Fibroblast of lung (primary cell): ENCODE results near the gene LIN37. TPM values are rescaled to one million over a fixed set of nuclear protein-coding genes. Genes with fewer than 3 reads are reported as not detected.

Source experiments
- DNase-seq, 2 donors: peaks; one replicate each; pipeline versions ENCODE4 v3.0.0 to v3.0.0-alpha.2; 2010; ENCODE audit warnings: low read depth in 2 of 2
- H2AFZ ChIP-seq: 2 replicates; pipeline ENCODE4 v1.5.1; 2012; ENCODE audit warnings: low read length, control low read depth, inconsistent platforms
- H3K27ac ChIP-seq: 2 replicates; pipeline ENCODE4 v1.5.1; 2011; ENCODE audit warnings: low read length, control low read depth; ENCODE audit not compliant: insufficient read depth
- H3K27me3 ChIP-seq: 2 replicates; pipeline ENCODE4 v1.5.1; 2011; ENCODE audit warnings: mild to moderate bottlenecking, low read length; ENCODE audit not compliant: control insufficient read depth, insufficient read depth
- H3K36me3 ChIP-seq: 2 replicates; pipeline ENCODE4 v1.5.1; 2011; ENCODE audit warnings: low read length; ENCODE audit not compliant: control insufficient read depth, insufficient read depth
- H3K4me1 ChIP-seq: 2 replicates; pipeline ENCODE4 v1.5.1; 2011; ENCODE audit warnings: low read length; ENCODE audit not compliant: control insufficient read depth, insufficient read depth; ENCODE audit errors: extremely low read depth
- H3K4me2 ChIP-seq: 2 replicates; pipeline ENCODE4 v1.5.1; 2011; ENCODE audit warnings: low read length, control low read depth; ENCODE audit not compliant: insufficient read depth; ENCODE audit errors: extremely low read depth
- H3K4me3 ChIP-seq, 4 experiments: fragments of 200-600 bp in 1 of 4; sonication (generic) in 1 of 4; replicated peaks in 1 of 4; 2 replicates each; pipeline ENCODE4 v1.5.1; 2011 to 2016; ENCODE audit warnings: low read length in 4 of 4, low read depth in 3 of 4, mild to moderate bottlenecking in 3 of 4, control low read depth in 2 of 4, inconsistent platforms in 1 of 4, mixed read lengths in 1 of 4; ENCODE audit not compliant: insufficient read depth in 1 of 4; ENCODE audit errors: control extremely low read depth in 1 of 4
- H3K79me2 ChIP-seq: 2 replicates; pipeline ENCODE4 v1.5.1; 2012; ENCODE audit warnings: mild to moderate bottlenecking, low read length, inconsistent platforms; ENCODE audit not compliant: control insufficient read depth, insufficient read depth
- H3K9ac ChIP-seq: 2 replicates; pipeline ENCODE4 v1.5.1; 2011; ENCODE audit warnings: mild to moderate bottlenecking, low read length, control low read depth; ENCODE audit not compliant: insufficient read depth
- H3K9me3 ChIP-seq: 2 replicates; pipeline ENCODE4 v1.5.1; 2012; ENCODE audit warnings: low read depth, low read length; ENCODE audit not compliant: control insufficient read depth, insufficient read depth
- H4K20me1 ChIP-seq: 2 replicates; pipeline ENCODE4 v1.5.1; 2011; ENCODE audit warnings: low read length; ENCODE audit not compliant: control insufficient read depth, insufficient read depth; ENCODE audit errors: extremely low read depth
- EZH2 ChIP-seq: IDR thresholded peaks from 2 replicates; pipeline ENCODE4 v1.5.1; 2012; ENCODE audit warnings: low read length, control low read depth, mild to moderate bottlenecking; ENCODE audit errors: missing control alignments
- polyA plus RNA-seq, 2 donors: library from polyadenylated mRNA; depleted of rRNA in 1 of 2; stranded (reverse) in 1 of 2; unstranded in 1 of 2; fragments of >200 nt; gene quantifications; 2 replicates each; pipeline ENCODE4 v1.2.1, GENCODE V29; 2011 to 2012; ENCODE audit warnings: missing spikeins in 1 of 2
- total RNA-seq: library from RNA; depleted of rRNA; stranded (reverse); fragments of >200 nt; gene quantifications from 2 replicates; pipeline ENCODE4 v1.2.1, GENCODE V29; 2014
- TF ChIP-seq, protein P1 (sequence below), 2 donors: IDR thresholded peaks in 1 of 2; conservative IDR thresholded peaks in 1 of 2; 1 replicate in 1 of 2; 2 replicates in 1 of 2; pipeline ENCODE4 v1.5.1; 2011 to 2012; ENCODE audit warnings: low read length in 2 of 2, control low read depth in 1 of 2, inconsistent platforms in 1 of 2, low read depth in 1 of 2, mild to moderate bottlenecking in 1 of 2

Gene LIN37
- total and polyA plus RNA-seq, 2 donors (not counting 1 experiment from before 2014, with no cell fraction given): 6.4 to 10.3 TPM

DNA sequence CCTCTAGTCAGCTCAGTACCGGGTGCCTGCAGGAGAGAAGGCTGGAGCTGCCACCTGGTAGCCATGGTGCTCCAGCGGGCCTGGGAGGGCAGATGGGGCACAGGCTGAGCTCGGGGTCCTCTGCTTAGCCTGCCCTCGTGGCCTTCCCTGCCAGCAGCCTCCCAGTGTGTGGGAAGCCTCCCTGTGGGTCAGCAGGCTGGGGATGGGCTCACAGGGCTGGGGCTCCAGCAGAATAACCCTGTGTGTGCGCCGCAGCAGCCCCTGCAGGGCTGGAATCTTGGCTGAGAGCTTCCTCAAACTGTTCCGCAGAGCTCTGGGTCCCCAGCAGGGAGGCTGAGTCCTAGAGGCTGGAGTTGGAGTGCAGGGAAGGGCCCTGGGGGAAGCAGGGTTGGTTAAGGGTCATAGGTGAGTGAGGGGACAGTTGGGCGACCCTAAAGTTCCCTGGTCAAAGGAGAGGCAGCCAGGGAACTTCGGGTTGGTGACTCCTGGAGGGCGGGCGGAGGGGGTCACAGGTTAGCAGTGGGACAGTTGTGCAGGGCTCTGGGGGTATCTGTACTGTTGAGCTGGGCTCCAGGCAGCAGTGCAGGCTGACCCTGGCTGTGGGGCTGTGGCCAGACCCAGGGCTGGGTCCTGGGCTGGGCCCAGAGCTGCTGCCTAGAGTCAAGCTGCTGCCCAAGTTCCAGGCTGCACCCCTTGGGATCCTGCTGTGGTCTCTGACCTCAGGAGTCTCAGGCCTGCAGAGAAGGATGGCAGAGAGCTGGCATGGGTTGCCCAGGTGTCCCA, 41.0 kb downstream of the LIN37 start:
- Histone ChIP-seq H3K36me3 (peaks cover 2% of the 10 kb centered on the region), H3K27ac (no peak overlapping the region), H4K20me1 (no peaks in the 10 kb centered on the region), H3K79me2 (no peaks in the 10 kb centered on the region), H3K27me3 (no peaks in the 10 kb centered on the region), H3K9ac (no peak overlapping the region), H3K4me2 (no peak overlapping the region), H3K9me3 (no peaks in the 10 kb centered on the region), H3K4me3 (no peak overlapping the region), H3K4me1 (peaks cover 3% of the 10 kb centered on the region), H2AFZ (no peak overlapping the region)
- no peak for DNase-seq
- TF ChIP-seq, protein P1, sequence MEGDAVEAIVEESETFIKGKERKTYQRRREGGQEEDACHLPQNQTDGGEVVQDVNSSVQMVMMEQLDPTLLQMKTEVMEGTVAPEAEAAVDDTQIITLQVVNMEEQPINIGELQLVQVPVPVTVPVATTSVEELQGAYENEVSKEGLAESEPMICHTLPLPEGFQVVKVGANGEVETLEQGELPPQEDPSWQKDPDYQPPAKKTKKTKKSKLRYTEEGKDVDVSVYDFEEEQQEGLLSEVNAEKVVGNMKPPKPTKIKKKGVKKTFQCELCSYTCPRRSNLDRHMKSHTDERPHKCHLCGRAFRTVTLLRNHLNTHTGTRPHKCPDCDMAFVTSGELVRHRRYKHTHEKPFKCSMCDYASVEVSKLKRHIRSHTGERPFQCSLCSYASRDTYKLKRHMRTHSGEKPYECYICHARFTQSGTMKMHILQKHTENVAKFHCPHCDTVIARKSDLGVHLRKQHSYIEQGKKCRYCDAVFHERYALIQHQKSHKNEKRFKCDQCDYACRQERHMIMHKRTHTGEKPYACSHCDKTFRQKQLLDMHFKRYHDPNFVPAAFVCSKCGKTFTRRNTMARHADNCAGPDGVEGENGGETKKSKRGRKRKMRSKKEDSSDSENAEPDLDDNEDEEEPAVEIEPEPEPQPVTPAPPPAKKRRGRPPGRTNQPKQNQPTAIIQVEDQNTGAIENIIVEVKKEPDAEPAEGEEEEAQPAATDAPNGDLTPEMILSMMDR (conservative IDR thresholded peaks at IDR 0.05 in 1 of 2, IDR thresholded peaks at IDR 0.05 in 1 of 2; ENCODE audit: low read depth in 1 of 2, low read length in 2 of 2): no peak
- no peak for TF ChIP-seq EZH2

- Histone ChIP-seq H3K36me3 (no peaks in the 10 kb centered on the region), H3K4me2 (no peak overlapping the region), H3K9me3 (no peaks in the 10 kb centered on the region), H3K4me1 (peaks cover 3% of the 10 kb centered on the region), H3K27ac (no peak overlapping the region), H3K79me2 (no peaks in the 10 kb centered on the region), H4K20me1 (no peaks in the 10 kb centered on the region), H2AFZ (no peak overlapping the region), H3K9ac (no peak overlapping the region), H3K27me3 (no peaks in the 10 kb centered on the region), H3K4me3 (no peak overlapping the region)
- no peak for DNase-seq
- no peak for TF ChIP-seq EZH2
- TF ChIP-seq, protein P1 (conservative IDR thresholded peaks at IDR 0.05 in 1 of 2, IDR thresholded peaks at IDR 0.05 in 1 of 2; ENCODE audit: low read depth in 1 of 2, low read length in 2 of 2): no peak
Measured at GRCh38 chr19:35789978-35790944, 41.9 kb downstream of the LIN37 start.
